Measurements from ENCODE around the gene PRODH.

GRCh38 chr22:18950141-18950540 lies 14.0 kb upstream of the PRODH start:
- no peak for TF ChIP-seq CTCF (conservative IDR thresholded peaks at IDR 0.05; ENCODE audit: low read depth in 2 of 2)
- no peak for TF ChIP-seq ETS1 (IDR thresholded peaks at IDR 0.05)
- TF ChIP-seq POLR2AphosphoS5 (IDR thresholded peaks at IDR 0.05; ENCODE audit: low read depth), result no peak
- no peak for TF ChIP-seq REST (IDR thresholded peaks at IDR 0.05; ENCODE audit: unreplicated experiment)
- no peak for TF ChIP-seq JUNB (IDR thresholded peaks at IDR 0.05; ENCODE audit: unreplicated experiment)
- no peak for TF ChIP-seq CREB1 (CRISPR knock-in tag; IDR thresholded peaks at IDR 0.05; ENCODE audit: low read depth)
- TF ChIP-seq EZH2phosphoT487 (IDR thresholded peaks at IDR 0.05; ENCODE audit: unreplicated experiment), result no peak
- TF ChIP-seq EZH2 (IDR thresholded peaks at IDR 0.05; ENCODE audit: low read depth, unreplicated experiment), result no peak
- no peak for TF ChIP-seq ZNF331 (CRISPR knock-in tag; IDR thresholded peaks at IDR 0.05; ENCODE audit: low read depth)
- no peak for TF ChIP-seq ZNF114 (CRISPR knock-in tag; IDR thresholded peaks at IDR 0.05)

Measured in GM23338 (cell line).